Esophagus (tissue), 2 donors: ENCODE data around the gene SFXN5. TPM values are rescaled to one million over a fixed set of nuclear protein-coding genes. Genes with fewer than 3 reads are reported as not detected.

Source experiments
- H3K27ac ChIP-seq, 2 donors: one replicate each; pipeline ENCODE4 v1.5.1; 2013; ENCODE audit warnings: low read depth in 2 of 2, mild to moderate bottlenecking in 2 of 2, inconsistent platforms in 1 of 2, low read length in 1 of 2, moderate library complexity in 1 of 2
- H3K27me3 ChIP-seq, 2 donors: one replicate each; pipeline ENCODE4 v1.6.1; 2013; ENCODE audit warnings: low read length in 2 of 2, control low read depth in 1 of 2, mild to moderate bottlenecking in 1 of 2; ENCODE audit not compliant: insufficient read depth in 2 of 2, control insufficient read depth in 1 of 2
- H3K36me3 ChIP-seq, 2 donors: one replicate each; pipeline ENCODE4 v1.6.1; 2013; ENCODE audit warnings: low read length in 1 of 2; ENCODE audit not compliant: control insufficient read depth in 2 of 2, insufficient read depth in 2 of 2
- H3K4me1 ChIP-seq, 2 donors: one replicate each; pipeline ENCODE4 v1.6.1; 2013; ENCODE audit warnings: low read length in 1 of 2; ENCODE audit not compliant: control insufficient read depth in 2 of 2, insufficient read depth in 2 of 2
- H3K4me3 ChIP-seq, 2 donors: one replicate each; pipeline ENCODE4 v1.5.1; 2013; ENCODE audit warnings: low read length in 2 of 2, mild to moderate bottlenecking in 2 of 2, low read depth in 1 of 2, moderate library complexity in 1 of 2
- H3K9me3 ChIP-seq, 2 donors: one replicate each; pipeline ENCODE4 v1.6.1; 2013; ENCODE audit warnings: mild to moderate bottlenecking in 2 of 2, low read depth in 1 of 2, low read length in 1 of 2, moderate library complexity in 1 of 2; ENCODE audit not compliant: control insufficient read depth in 2 of 2, insufficient read depth in 1 of 2
- WGBS, 2 donors: extraction: QIAGEN DNeasy Blood & Tissue Kit; methylation state at CpG; one replicate each; pipeline ENCODE4 v1.1.7; 2013; 5-methylcytosine and 5-hydroxymethylcytosine counted together
- polyA plus RNA-seq, 2 donors: library from polyadenylated mRNA; stranded (reverse); fragments of 200-250 nt; gene quantifications; one replicate each; pipeline ENCODE4 v1.2.3, GENCODE V29; 2013
- donor health status: healthy with polysubstance abuse.
- donor health status: Bipolar disorder and iron deficiency.

The SFXN5 gene
- polyA plus RNA-seq, 2 donors = 4.2 to 6.6 TPM

DNA sequence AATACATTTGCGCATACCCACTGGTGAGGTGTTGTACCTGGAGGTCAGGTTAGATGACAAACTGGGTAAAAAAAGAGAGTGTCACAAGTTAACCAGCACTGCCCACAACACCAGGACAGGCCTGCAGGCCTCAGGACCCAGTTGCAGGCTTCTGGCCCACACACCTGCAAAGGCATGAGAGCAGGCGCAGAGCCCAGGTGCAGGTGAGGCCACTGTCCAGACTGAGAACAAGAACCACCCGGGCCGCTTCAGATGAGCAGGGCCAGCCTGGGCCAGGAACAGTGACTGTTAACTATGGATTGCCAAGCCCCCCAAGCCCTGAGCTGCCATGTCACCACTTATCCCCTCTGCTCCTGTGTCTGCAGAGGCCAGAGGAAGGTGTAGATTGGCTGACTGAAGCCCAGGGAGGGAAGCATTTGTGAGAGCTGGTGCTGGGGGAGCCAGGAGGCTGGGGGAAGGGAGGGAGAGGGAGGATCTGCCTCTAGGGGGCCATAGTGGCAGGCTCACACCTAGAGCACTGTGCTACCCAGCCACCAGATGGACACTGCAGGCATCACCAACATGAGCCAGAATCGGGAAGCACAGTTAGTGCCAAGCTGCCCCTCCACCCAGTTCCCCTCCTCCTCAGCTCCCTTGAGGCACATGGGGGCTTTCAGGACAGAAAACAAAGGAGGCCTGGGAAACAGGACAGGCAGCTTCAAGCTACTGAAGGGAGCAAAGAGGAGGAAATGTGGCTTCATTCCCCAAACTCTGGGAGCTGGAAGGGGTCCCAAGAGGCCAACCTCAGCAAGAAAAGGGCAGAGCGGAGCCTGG, 35.4 kb downstream of the SFXN5 start:
- Histone ChIP-seq H3K36me3 (peaks cover 4 to 8% of the 10 kb centered on the region in 2 donors), H3K27me3 (no peaks in the 10 kb centered on the region), H3K27ac (no peak overlapping the region), H3K9me3 (no peaks in the 10 kb centered on the region), H3K4me3 (no peak overlapping the region), H3K4me1 (no peaks in the 10 kb centered on the region)
- WGBS, 2 donors = 87 to 92% methylated on average over 6 of the region's 6 CpGs

DNA sequence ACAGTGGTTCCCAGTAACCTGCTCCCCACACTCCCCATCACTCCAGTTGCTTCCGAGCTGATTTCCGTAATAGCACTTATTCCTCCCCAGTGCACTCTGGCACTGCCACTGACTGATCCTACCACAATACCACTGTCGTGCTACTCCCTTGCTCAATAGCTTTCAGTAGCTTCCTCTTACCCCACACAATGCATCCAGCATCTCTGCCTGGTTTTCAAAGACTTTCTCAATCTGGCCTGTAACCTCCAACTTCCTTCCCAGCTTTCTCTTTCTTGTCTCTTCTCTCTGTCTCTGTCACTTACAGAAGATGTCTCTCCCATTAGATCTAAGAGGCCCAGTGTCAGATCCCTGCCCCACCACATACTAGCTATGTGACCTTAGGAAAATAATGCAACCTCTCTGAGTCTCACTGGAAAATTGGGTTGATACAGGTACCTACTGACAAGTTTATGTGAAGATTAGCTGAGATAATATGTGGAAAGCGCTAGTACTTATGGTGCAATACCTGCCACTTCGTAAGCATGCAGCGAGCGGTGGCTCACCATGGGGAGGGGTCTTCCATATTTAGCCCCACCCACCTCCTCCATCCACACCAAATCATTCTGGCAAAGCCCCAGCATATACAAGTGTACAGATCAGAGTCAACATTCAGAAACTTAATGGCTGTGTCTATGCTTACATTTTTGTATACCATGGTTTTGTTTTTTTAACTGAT, 36.7 kb downstream of the SFXN5 start:
- H3K4me3 ChIP-seq = no peak overlapping the region

DNA sequence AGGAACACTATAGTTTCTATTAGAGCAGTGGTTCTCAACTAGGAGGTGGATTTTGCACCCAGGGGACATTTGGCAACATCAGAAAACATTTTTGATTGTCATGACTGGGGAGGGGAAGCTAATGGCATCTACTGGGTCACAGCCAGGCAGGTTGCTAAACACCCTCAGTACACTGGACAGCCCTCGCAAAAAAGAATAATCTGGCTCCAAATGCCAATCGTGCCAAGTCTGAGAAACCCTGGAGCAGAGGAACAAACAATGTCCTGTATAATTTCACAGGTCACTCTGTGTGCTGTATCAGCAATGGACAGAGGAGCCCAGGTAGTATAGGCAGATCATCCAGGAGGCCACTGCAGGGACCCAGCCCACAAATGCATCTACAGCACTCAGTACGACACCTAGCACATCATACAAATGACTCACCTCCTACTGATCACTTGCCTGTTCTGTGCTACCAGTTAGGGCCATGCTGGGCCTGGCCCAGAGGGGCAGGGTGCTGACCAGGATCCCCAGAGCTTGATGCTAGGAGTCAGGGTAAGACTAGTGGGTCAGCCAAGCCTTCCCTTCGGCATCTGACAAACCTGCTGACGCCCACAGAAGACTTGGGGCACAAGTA, 37.6 kb downstream of the SFXN5 start:
- 78 to 87% methylated on average over 5 of the region's 5 CpGs for WGBS, 2 donors

More for the DNA sequence above, 36.7 kb downstream of the SFXN5 start:
- H3K27ac ChIP-seq = no peak overlapping the region
- 94 to 96% methylated on average over 7 of the region's 7 CpGs for WGBS, 2 donors
- no peaks in the 10 kb centered on the region for H3K27me3 ChIP-seq
- no peaks in the 10 kb centered on the region for H3K4me1 ChIP-seq
- no peaks in the 10 kb centered on the region for H3K9me3 ChIP-seq
- peaks cover 0 to 5% of the 10 kb centered on the region in 2 donors for H3K36me3 ChIP-seq

GRCh38 chr2:73033142-73033765, 38.3 kb downstream of the SFXN5 start:
- H3K4me1 ChIP-seq = no peaks in the 10 kb centered on the region
- no peak overlapping the region for H3K27ac ChIP-seq
- no peaks in the 10 kb centered on the region for H3K9me3 ChIP-seq
- no peaks in the 10 kb centered on the region for H3K27me3 ChIP-seq
- no peak overlapping the region for H3K4me3 ChIP-seq
- 83 to 89% methylated on average over 1 of the region's 1 CpG for WGBS, 2 donors
- peaks cover 0 to 6% of the 10 kb centered on the region in 2 donors for H3K36me3 ChIP-seq

More for the DNA sequence above, 37.6 kb downstream of the SFXN5 start:
- Histone ChIP-seq H3K27ac (no peak overlapping the region), H3K4me1 (no peaks in the 10 kb centered on the region), H3K27me3 (no peaks in the 10 kb centered on the region), H3K36me3 (peaks cover 0 to 5% of the 10 kb centered on the region in 2 donors), H3K9me3 (no peaks in the 10 kb centered on the region), H3K4me3 (no peak overlapping the region)

GRCh38 chr2:73032702-73033097, 38.8 kb downstream of the SFXN5 start:
- no peak overlapping the region for H3K27ac ChIP-seq
- no peaks in the 10 kb centered on the region for H3K4me1 ChIP-seq
- H3K36me3 ChIP-seq = peaks cover 0 to 7% of the 10 kb centered on the region in 2 donors
- 88 to 94% methylated on average over 5 of the region's 5 CpGs for WGBS, 2 donors
- no peaks in the 10 kb centered on the region for H3K9me3 ChIP-seq
- H3K27me3 ChIP-seq = no peaks in the 10 kb centered on the region
- H3K4me3 ChIP-seq = no peak overlapping the region

GRCh38 chr2:73031725-73032701, 39.5 kb downstream of the SFXN5 start:
- Histone ChIP-seq H3K27me3 (no peaks in the 10 kb centered on the region), H3K36me3 (peaks cover 0 to 7% of the 10 kb centered on the region in 2 donors), H3K4me3 (no peak overlapping the region), H3K4me1 (no peaks in the 10 kb centered on the region), H3K9me3 (no peaks in the 10 kb centered on the region), H3K27ac (no peak overlapping the region)
- WGBS, 2 donors = 77% methylated on average over 10 of the region's 10 CpGs

- no peaks in the 10 kb centered on the region for H3K27me3 ChIP-seq
- H3K27ac ChIP-seq = no peak overlapping the region
- no peaks in the 10 kb centered on the region for H3K9me3 ChIP-seq
- H3K4me1 ChIP-seq = no peaks in the 10 kb centered on the region
- WGBS, 2 donors = 90 to 95% methylated on average over 3 of the region's 3 CpGs
- no peak overlapping the region for H3K4me3 ChIP-seq
- peaks cover 0 to 6% of the 10 kb centered on the region in 2 donors for H3K36me3 ChIP-seq
These were observed 40.3 kb downstream of the SFXN5 start for GRCh38 chr2:73031095-73031678.

- Histone ChIP-seq H3K36me3 (peaks cover 0 to 2% of the 10 kb centered on the region in 2 donors), H3K4me1 (no peaks in the 10 kb centered on the region), H3K9me3 (no peaks in the 10 kb centered on the region), H3K27ac (no peak overlapping the region), H3K4me3 (no peak overlapping the region), H3K27me3 (no peaks in the 10 kb centered on the region)
- 80% methylated on average over 10 of the region's 10 CpGs for WGBS, 2 donors
These were observed 42.7 kb downstream of the SFXN5 start for GRCh38 chr2:73028841-73029240.
